ENCODE measurements around the gene LDAF1. TPM values are rescaled to one million over a fixed set of nuclear protein-coding genes. Genes with fewer than 3 reads are reported as not detected.

The LDAF1 gene
- total and polyA plus RNA-seq, 4 donors, result 1.2 to 2.4 (median 1.7) TPM

GRCh38 chr16:21125191-21125590 is 33.3 kb upstream of the LDAF1 start:
- no peaks in the 10 kb centered on the region for H3K36me3 ChIP-seq (ENCODE audit: control insufficient read depth in 4 of 4, insufficient read depth in 3 of 4, low read depth in 1 of 4, low read length in 3 of 4)
- H3K4me1 ChIP-seq (ENCODE audit: control insufficient read depth in 4 of 4, insufficient read depth in 4 of 4, low read length in 3 of 4), result no peaks in the 10 kb centered on the region
- H3K27ac ChIP-seq (ENCODE audit: low read depth in 1 of 2, low read length in 2 of 2), result no peak overlapping the region
- H3K9me3 ChIP-seq (ENCODE audit: control insufficient read depth in 4 of 4, low read length in 3 of 4), result no peaks in the 10 kb centered on the region
- H3K9ac ChIP-seq (ENCODE audit: low read depth in 1 of 2, low read length in 2 of 2), result no peak overlapping the region
- no peak for DNase-seq (ENCODE audit: low spot score)
- no peak overlapping the region for H3K4me3 ChIP-seq (ENCODE audit: low read depth in 1 of 3, low read length in 3 of 3)
- no peaks in the 10 kb centered on the region for H3K27me3 ChIP-seq (ENCODE audit: control insufficient read depth in 4 of 4, insufficient read depth in 4 of 4, low read length in 3 of 4)
- WGBS, result 89% methylated on average over 7 of the region's 7 CpGs
- no peak for TF ChIP-seq YY1 (IDR thresholded peaks at IDR 0.05)
- TF ChIP-seq RXRA (IDR thresholded peaks at IDR 0.05), result no peak
- no peak for TF ChIP-seq GABPA (IDR thresholded peaks at IDR 0.05 in 1 of 2, conservative IDR thresholded peaks at IDR 0.05 in 1 of 2)
- no peak for TF ChIP-seq HNF4A (conservative IDR thresholded peaks at IDR 0.05)
- no peak for TF ChIP-seq NR2F2 (IDR thresholded peaks at IDR 0.05)
- no peak for TF ChIP-seq FOXA2 (IDR thresholded peaks at IDR 0.05)
- TF ChIP-seq REST (IDR thresholded peaks at IDR 0.05), result no peak
- TF ChIP-seq CTCF (IDR thresholded peaks at IDR 0.05; ENCODE audit: low read depth, low read length, missing input control), result no peak
- TF ChIP-seq, protein P1, sequence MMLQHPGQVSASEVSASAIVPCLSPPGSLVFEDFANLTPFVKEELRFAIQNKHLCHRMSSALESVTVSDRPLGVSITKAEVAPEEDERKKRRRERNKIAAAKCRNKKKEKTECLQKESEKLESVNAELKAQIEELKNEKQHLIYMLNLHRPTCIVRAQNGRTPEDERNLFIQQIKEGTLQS (IDR thresholded peaks at IDR 0.05), result no peak
- TF ChIP-seq RAD21 (IDR thresholded peaks at IDR 0.05), result no peak
- TF ChIP-seq JUND (IDR thresholded peaks at IDR 0.05), result no peak
- no peak for TF ChIP-seq HNF4G (IDR thresholded peaks at IDR 0.05)
- TF ChIP-seq SP1 (IDR thresholded peaks at IDR 0.05), result no peak
- no peak for TF ChIP-seq TAF1 (conservative IDR thresholded peaks at IDR 0.05)

- no peak for DNase-seq (ENCODE audit: low spot score)
- Histone ChIP-seq H3K4me3 (ENCODE audit: low read depth in 1 of 3, low read length in 3 of 3) (no peak overlapping the region), H3K27ac (ENCODE audit: low read depth in 1 of 2, low read length in 2 of 2) (no peak overlapping the region), H3K36me3 (ENCODE audit: control insufficient read depth in 4 of 4, insufficient read depth in 3 of 4, low read depth in 1 of 4, low read length in 3 of 4) (no peaks in the 10 kb centered on the region), H3K9me3 (ENCODE audit: control insufficient read depth in 4 of 4, low read length in 3 of 4) (no peaks in the 10 kb centered on the region), H3K4me1 (ENCODE audit: control insufficient read depth in 4 of 4, insufficient read depth in 4 of 4, low read length in 3 of 4) (no peaks in the 10 kb centered on the region), H3K9ac (ENCODE audit: low read depth in 1 of 2, low read length in 2 of 2) (no peak overlapping the region), H3K27me3 (ENCODE audit: control insufficient read depth in 4 of 4, insufficient read depth in 4 of 4, low read length in 3 of 4) (no peaks in the 10 kb centered on the region)
- no peak for TF ChIP-seq CTCF (IDR thresholded peaks at IDR 0.05; ENCODE audit: low read depth, low read length, missing input control)
- TF ChIP-seq SP1 (IDR thresholded peaks at IDR 0.05), result no peak
- TF ChIP-seq MAX (IDR thresholded peaks at IDR 0.05), result no peak
- TF ChIP-seq, protein P1 (IDR thresholded peaks at IDR 0.05), result no peak
- TF ChIP-seq TAF1 (conservative IDR thresholded peaks at IDR 0.05), result no peak
- no peak for TF ChIP-seq JUND (IDR thresholded peaks at IDR 0.05)
- no peak for TF ChIP-seq EGR1 (IDR thresholded peaks at IDR 0.05; ENCODE audit: low read depth in 2 of 2)
- TF ChIP-seq RXRA (IDR thresholded peaks at IDR 0.05), result no peak
- TF ChIP-seq, protein P2, sequence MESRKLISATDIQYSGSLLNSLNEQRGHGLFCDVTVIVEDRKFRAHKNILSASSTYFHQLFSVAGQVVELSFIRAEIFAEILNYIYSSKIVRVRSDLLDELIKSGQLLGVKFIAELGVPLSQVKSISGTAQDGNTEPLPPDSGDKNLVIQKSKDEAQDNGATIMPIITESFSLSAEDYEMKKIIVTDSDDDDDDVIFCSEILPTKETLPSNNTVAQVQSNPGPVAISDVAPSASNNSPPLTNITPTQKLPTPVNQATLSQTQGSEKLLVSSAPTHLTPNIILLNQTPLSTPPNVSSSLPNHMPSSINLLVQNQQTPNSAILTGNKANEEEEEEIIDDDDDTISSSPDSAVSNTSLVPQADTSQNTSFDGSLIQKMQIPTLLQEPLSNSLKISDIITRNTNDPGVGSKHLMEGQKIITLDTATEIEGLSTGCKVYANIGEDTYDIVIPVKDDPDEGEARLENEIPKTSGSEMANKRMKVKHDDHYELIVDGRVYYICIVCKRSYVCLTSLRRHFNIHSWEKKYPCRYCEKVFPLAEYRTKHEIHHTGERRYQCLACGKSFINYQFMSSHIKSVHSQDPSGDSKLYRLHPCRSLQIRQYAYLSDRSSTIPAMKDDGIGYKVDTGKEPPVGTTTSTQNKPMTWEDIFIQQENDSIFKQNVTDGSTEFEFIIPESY (IDR thresholded peaks at IDR 0.05), result no peak
- TF ChIP-seq REST (IDR thresholded peaks at IDR 0.05), result no peak
- TF ChIP-seq FOXA2 (IDR thresholded peaks at IDR 0.05), result no peak
- WGBS, result 70% methylated on average over 7 of the region's 7 CpGs
Measured at GRCh38 chr16:21126518-21126917, 32.0 kb upstream of the LDAF1 start.

Data from liver (tissue), 9 donors.